Lower lobe of right lung (tissue), 2 donors: ENCODE results near the gene TMEM232. TPM values are rescaled to one million over a fixed set of nuclear protein-coding genes. Genes with fewer than 3 reads are reported as not detected.
"Not testable (repeated sequence)": the region's sequence is repeated elsewhere in the genome, so short reads cannot be mapped to it uniquely, and the experiment has no call there.

Experiments used
- ATAC-seq, 2 donors: fragments of 200-7000 bp; cut with Tn5 transposase; one replicate each; pipeline ENCODE4 v1.9.1; 2020 to 2022; ENCODE audit warnings: mild to moderate bottlenecking in 2 of 2, moderate library complexity in 2 of 2
- DNase-seq: peaks from one replicate; pipeline ENCODE4 v3.0.0-alpha.2; 2020
- H3K27ac ChIP-seq: fragments of 200-600 bp; one replicate; pipeline ENCODE4 v1.8.0; 2022
- H3K27me3 ChIP-seq: fragments of 200-600 bp; one replicate; pipeline ENCODE4 v1.8.0; 2022; ENCODE audit warnings: low read depth
- H3K36me3 ChIP-seq: fragments of 200-600 bp; one replicate; pipeline ENCODE4 v1.8.0; 2022; ENCODE audit warnings: mild to moderate bottlenecking
- H3K4me1 ChIP-seq: fragments of 200-600 bp; one replicate; pipeline ENCODE4 v1.8.0; 2022
- H3K4me3 ChIP-seq: fragments of 200-600 bp; one replicate; pipeline ENCODE4 v1.8.0; 2022; ENCODE audit warnings: mild to moderate bottlenecking
- H3K9me3 ChIP-seq: fragments of 200-600 bp; one replicate; pipeline ENCODE4 v1.8.0; 2022
- intact Hi-C: fragments of 100-400 bp; cut with DNase I; formaldehyde crosslinking; loops from one replicate; pipeline ENCODE4 v1.11.0; 2022
- total RNA-seq: library from RNA; stranded (reverse); fragmentation: NEBNext Ultra II Directional; extraction: Animal tissue kit (Norgen Biotek cat#: 25700); gene quantifications from one replicate; pipeline ENCODE4 v1.2.1, GENCODE V29; 2021
- TF ChIP-seq, protein P1 (sequence below): fragments of 200-600 bp; IDR thresholded peaks from one replicate; pipeline ENCODE4 v1.8.0; 2022; ENCODE audit warnings: antibody characterized with exemption, mild to moderate bottlenecking
- donor health status: DM: no; HTN: yes; CAD: no; lungs with severe emphysema.

TMEM232 gene
- total RNA-seq, 1 donor from 2014 or later, result 11.4 TPM

DNA sequence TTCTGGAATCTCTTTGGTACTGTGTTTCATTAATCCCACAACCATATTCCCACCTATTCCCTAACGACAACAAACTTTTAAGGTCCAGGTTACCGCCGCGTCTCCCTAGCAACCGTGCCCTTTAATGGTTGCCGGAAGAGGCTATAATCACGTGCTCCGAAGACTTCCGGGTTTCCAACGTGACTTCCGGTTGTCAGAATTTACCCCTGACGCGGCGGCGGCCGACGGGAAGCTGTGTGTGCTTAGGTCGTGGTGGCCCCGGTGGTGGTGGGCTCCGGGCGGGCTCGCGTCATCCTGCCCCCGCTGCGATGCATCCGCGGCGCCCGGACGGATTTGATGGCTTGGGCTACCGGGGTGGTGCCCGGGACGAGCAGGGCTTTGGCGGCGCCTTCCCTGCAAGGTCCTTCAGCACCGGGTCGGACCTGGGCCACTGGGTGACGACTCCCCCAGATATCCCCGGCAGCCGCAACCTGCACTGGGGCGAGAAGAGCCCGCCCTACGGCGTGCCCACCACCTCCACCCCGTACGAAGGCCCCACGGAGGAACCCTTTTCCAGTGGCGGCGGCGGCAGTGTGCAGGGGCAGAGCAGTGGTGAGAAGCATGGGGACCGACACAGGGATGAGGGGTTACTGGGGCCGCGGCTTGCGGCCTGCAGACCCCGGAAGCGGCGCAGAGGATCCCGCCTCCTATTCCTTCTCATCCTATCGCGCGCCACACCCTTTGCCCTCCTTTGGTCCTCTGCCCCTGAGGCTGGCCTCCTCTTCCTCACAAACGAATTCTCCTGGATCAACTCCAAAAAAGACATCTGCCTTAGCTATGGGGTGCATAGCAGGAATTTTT lies 12.6 kb upstream of the TMEM232 start, which contains the start of gene SLC25A46:
TSS of gene SLC25A46 (plus strand) at position 196 of the 840 bp plus-strand sequence. CDS start at position 309, 113 bp downstream.
- Histone ChIP-seq H3K4me1 (peaks cover 19% of the 10 kb centered on the region), H3K36me3 (no peaks in the 10 kb centered on the region), H3K27me3 (no peaks in the 10 kb centered on the region), H3K9me3 (no peaks in the 10 kb centered on the region), H3K27ac (peak within 1 kb of the TSS; percentile 92), H3K4me3 (peak within 1 kb of the TSS; percentile 82)
- ATAC-seq, result peak; percentile 97 to 99
- peak; percentile 91 for DNase-seq
- intact Hi-C loops, result no loop called here
- TF ChIP-seq, protein P1, sequence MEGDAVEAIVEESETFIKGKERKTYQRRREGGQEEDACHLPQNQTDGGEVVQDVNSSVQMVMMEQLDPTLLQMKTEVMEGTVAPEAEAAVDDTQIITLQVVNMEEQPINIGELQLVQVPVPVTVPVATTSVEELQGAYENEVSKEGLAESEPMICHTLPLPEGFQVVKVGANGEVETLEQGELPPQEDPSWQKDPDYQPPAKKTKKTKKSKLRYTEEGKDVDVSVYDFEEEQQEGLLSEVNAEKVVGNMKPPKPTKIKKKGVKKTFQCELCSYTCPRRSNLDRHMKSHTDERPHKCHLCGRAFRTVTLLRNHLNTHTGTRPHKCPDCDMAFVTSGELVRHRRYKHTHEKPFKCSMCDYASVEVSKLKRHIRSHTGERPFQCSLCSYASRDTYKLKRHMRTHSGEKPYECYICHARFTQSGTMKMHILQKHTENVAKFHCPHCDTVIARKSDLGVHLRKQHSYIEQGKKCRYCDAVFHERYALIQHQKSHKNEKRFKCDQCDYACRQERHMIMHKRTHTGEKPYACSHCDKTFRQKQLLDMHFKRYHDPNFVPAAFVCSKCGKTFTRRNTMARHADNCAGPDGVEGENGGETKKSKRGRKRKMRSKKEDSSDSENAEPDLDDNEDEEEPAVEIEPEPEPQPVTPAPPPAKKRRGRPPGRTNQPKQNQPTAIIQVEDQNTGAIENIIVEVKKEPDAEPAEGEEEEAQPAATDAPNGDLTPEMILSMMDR, result no peak

DNA sequence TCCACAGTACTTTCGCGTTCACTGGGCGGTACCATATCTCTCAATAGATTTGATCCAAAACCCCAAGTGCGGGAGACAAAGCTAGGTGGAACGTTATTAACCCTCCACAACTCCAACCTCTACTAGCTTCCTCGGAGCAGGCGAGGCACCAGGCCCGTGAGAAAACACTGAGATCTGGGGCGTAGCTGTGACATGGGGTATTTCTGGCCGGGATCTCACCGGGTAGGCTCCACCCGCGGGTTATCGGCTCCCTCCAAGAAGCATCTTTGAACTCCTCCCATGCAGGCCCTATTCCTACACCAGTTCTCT lies 12.0 kb upstream of the TMEM232 start:
- peak; percentile 78 to 82 for ATAC-seq
- H3K4me3 ChIP-seq, result peak overlapping the region; percentile 82

DNA sequence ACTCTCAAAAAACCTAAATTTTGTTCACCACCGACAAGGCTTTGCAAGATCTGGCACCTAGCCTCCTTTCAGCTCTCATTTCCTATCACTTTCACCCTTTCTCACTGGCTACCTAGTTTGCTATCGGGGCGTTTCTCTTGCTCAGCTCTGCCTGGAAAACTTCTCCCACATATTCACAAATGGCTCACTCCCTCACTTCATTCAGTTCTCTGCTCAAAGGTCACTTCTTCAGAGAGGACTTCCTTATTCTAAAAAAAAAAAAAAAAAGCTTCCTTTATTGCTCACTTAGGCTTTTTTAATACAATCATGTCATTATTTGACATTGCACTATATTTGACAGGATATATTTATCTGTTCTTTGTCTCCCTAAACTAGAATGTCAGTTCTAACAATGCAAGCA lies 10.3 kb upstream of the TMEM232 start:
- intact Hi-C loops, result no loop called here
- H3K27me3 ChIP-seq, result no peaks in the 10 kb centered on the region
- no peak overlapping the region for H3K4me3 ChIP-seq
- peaks cover 19% of the 10 kb centered on the region for H3K4me1 ChIP-seq
- H3K9me3 ChIP-seq, result no peaks in the 10 kb centered on the region
- TF ChIP-seq, protein P1, result no peak
- H3K27ac ChIP-seq, result no peak overlapping the region
- H3K36me3 ChIP-seq, result no peaks in the 10 kb centered on the region
- no peak for ATAC-seq
- no peak for DNase-seq

More for the DNA sequence above, 12.0 kb upstream of the TMEM232 start:
- Histone ChIP-seq H3K4me1 (peaks cover 19% of the 10 kb centered on the region), H3K27ac (peak overlapping the region; percentile 92), H3K9me3 (no peaks in the 10 kb centered on the region), H3K36me3 (no peaks in the 10 kb centered on the region), H3K27me3 (no peaks in the 10 kb centered on the region)
- DNase-seq, result no peak
- intact Hi-C loops, result no loop called here
- TF ChIP-seq, protein P1, result no peak

DNA sequence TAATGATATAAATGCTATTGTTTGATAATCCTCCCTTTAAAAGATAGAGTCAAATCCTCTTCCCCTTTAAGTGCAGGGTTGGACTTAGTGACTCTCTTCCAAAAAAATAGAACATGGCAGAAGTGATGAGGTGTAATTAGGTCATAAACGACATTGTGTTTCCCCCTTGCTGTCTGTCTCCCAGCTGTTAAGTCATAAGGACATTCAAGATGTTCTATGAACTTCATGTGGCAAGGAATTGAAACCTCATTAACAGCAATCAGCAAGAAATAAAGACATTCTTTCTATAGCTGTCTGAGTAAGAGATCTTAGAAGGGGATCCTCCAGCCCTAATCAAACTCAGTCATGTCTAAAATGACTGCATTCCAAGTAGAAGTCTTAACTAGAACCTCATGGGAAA lies 9.1 kb upstream of the TMEM232 start:
- no peak overlapping the region for H3K27ac ChIP-seq
- H3K4me3 ChIP-seq, result no peak overlapping the region
- TF ChIP-seq, protein P1, result no peak
- DNase-seq (no peak), ATAC-seq (no peak)
- H3K9me3 ChIP-seq, result no peaks in the 10 kb centered on the region
- H3K36me3 ChIP-seq, result no peaks in the 10 kb centered on the region
- intact Hi-C loops, result no loop called here
- H3K27me3 ChIP-seq, result no peaks in the 10 kb centered on the region
- peaks cover 18% of the 10 kb centered on the region for H3K4me1 ChIP-seq

DNA sequence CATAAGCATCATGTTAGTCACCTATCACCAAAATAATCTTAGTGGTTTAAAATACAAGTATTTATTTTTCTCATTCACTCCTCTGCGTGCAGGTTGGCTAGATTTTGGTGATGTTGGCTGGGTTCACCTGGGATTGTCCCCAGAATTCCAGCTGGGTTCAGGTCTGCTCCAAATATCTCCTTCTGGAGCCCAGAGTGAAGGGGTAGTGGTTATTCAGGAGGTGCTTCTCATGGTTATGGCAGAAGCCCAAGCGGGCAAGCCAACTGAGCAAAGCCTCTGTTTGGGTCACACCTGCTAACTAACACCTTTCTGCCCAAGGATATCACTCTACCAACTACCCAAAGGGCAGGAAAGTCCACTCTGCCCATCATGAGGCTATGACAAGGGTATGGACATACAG lies 7.6 kb upstream of the TMEM232 start:
- no peaks in the 10 kb centered on the region for H3K9me3 ChIP-seq
- no peak overlapping the region for H3K4me3 ChIP-seq
- no peak for ATAC-seq
- TF ChIP-seq, protein P1, result no peak
- no peak for DNase-seq
- H3K27me3 ChIP-seq, result no peaks in the 10 kb centered on the region
- H3K4me1 ChIP-seq, result peaks cover 7% of the 10 kb centered on the region
- intact Hi-C loops, result no loop called here
- H3K36me3 ChIP-seq, result no peaks in the 10 kb centered on the region
- H3K27ac ChIP-seq, result no peak overlapping the region

DNA sequence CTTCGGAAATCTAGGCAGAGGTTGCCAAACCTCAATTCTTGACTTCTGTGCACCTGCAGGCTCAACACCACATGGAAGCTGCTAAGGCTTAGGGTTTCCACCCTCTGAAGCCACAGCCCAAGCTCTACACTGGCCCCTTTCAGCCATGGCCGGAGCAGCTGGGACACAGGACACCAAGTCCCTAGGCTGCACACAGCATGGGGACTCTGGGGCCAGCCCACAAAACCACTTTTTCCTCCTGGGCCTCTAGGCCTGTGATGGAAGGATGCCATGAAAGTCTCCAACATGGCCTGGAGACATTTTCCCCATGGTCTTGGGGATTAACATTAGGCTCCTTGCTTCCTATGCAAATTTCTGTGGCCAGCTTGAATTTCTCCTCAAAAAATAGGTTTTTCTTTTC lies 5.0 kb upstream of the TMEM232 start:
- intact Hi-C loops, result not testable (repeated sequence)

More for the DNA sequence above, 5.0 kb upstream of the TMEM232 start:
- H3K4me1 ChIP-seq, DNase-seq, H3K4me3 ChIP-seq, H3K27ac ChIP-seq, ATAC-seq, H3K9me3 ChIP-seq, H3K27me3 ChIP-seq, H3K36me3 ChIP-seq: not testable (repeated sequence)
